Endothelial cell of umbilical vein (primary cell): Measurements from ENCODE around the gene OSBPL6. TPM values are rescaled to one million over a fixed set of nuclear protein-coding genes. Genes with fewer than 3 reads are reported as not detected.

Experiments
- BruUV-seq: library from RNA; stranded (reverse); fragments of 400-500 nt; replicated peaks from 2 replicates; lab custom pipeline; 2021; lab: Mats Ljungman, UMichigan
- CTCF ChIA-PET: fragments of 300-600, 350-600 bp; sonication (Branson Sonifier 250); formaldehyde crosslinking; loops from one replicate; lab custom pipeline; 2021; ENCODE audit warnings: antibody characterized with exemption, inconsistent platforms; lab: Charles Lee
- POLR2A ChIA-PET: fragments of 300-600, 350-600 bp; sonication (Branson Sonifier 250); formaldehyde crosslinking; loops from one replicate; lab custom pipeline; 2021; ENCODE audit warnings: antibody characterized with exemption, inconsistent platforms; lab: Charles Lee
- DNase-seq: peaks from one replicate; pipeline ENCODE4 v3.0.0-alpha.2; 2011; ENCODE audit warnings: low read depth, low spot score
- FAIRE-seq: peaks from 2 replicates; lab custom pipeline; 2011; peaks lifted over from hg19 to GRCh38; lab: Jason Lieb, UNC
- H2AFZ ChIP-seq: 2 replicates; pipeline ENCODE4 v1.6.0; 2012; ENCODE audit warnings: low read depth, low read length, control low read depth, inconsistent platforms
- H3K27ac ChIP-seq: 2 replicates; pipeline ENCODE4 v1.5.1; 2011; ENCODE audit warnings: low read depth, mild to moderate bottlenecking, control low read depth, low read length, moderate library complexity; ENCODE audit not compliant: insufficient read depth
- H3K27me3 ChIP-seq, 2 experiments: 2 replicates each; pipeline versions ENCODE4 v1.6.0 to v1.6.1; 2011; ENCODE audit warnings: low read length in 2 of 2, mixed read lengths in 1 of 2; ENCODE audit not compliant: control insufficient read depth in 2 of 2, insufficient read depth in 2 of 2
- H3K36me3 ChIP-seq, 2 experiments: 2 replicates in 1 of 2; 3 replicates in 1 of 2; pipeline ENCODE4 v1.5.1; 2011; ENCODE audit warnings: low read length in 2 of 2, mild to moderate bottlenecking in 1 of 2, moderate library complexity in 1 of 2; ENCODE audit not compliant: control insufficient read depth in 2 of 2, insufficient read depth in 2 of 2; ENCODE audit errors: extremely low read depth in 1 of 2
- H3K4me1 ChIP-seq: 3 replicates; pipeline ENCODE4 v1.5.1; 2011; ENCODE audit warnings: mild to moderate bottlenecking, low read length; ENCODE audit not compliant: control insufficient read depth, insufficient read depth; ENCODE audit errors: extremely low read depth
- H3K4me2 ChIP-seq: 2 replicates; pipeline ENCODE4 v1.6.1; 2011; ENCODE audit warnings: low read length, control low read depth, mixed read lengths; ENCODE audit not compliant: insufficient read depth
- H3K4me3 ChIP-seq, 3 experiments: fragments of 200-600 bp in 1 of 3; sonication (generic), shearing (Covaris generic) in 1 of 3; replicated peaks in 1 of 3; 2 replicates each; pipeline ENCODE4 v1.5.1; 2011 to 2016; ENCODE audit warnings: control low read depth in 3 of 3, low read length in 3 of 3, mild to moderate bottlenecking in 2 of 3, inconsistent platforms in 1 of 3, low read depth in 1 of 3, moderate library complexity in 1 of 3; ENCODE audit not compliant: insufficient read depth in 1 of 3
- H3K79me2 ChIP-seq: 2 replicates; pipeline ENCODE4 v1.6.0; 2012; ENCODE audit warnings: low read length, inconsistent platforms; ENCODE audit not compliant: control insufficient read depth, insufficient read depth
- H3K9ac ChIP-seq: replicated peaks from 2 replicates; pipeline ENCODE3; 2011; ENCODE audit warnings: low read length, control low read depth; ENCODE audit not compliant: insufficient read depth; ENCODE audit errors: extremely low read depth
- H3K9me1 ChIP-seq: replicated peaks from 3 replicates; pipeline ENCODE4 v1.6.0; 2011; ENCODE audit warnings: mild to moderate bottlenecking, low read length; ENCODE audit not compliant: control insufficient read depth, insufficient read depth; ENCODE audit errors: extremely low read depth
- H3K9me3 ChIP-seq: replicated peaks from 2 replicates; pipeline ENCODE4 v1.5.1; 2012; ENCODE audit warnings: low read length, inconsistent platforms; ENCODE audit not compliant: control insufficient read depth, insufficient read depth
- H4K20me1 ChIP-seq: replicated peaks from 2 replicates; pipeline ENCODE3; 2011; ENCODE audit warnings: mild to moderate bottlenecking, low read length; ENCODE audit not compliant: control insufficient read depth, insufficient read depth; ENCODE audit errors: extremely low read depth
- CTCF ChIP-seq, 2 donors: IDR thresholded peaks; 1 replicate in 1 of 2; 2 replicates in 1 of 2; pipeline ENCODE4 v1.5.1; 2011; ENCODE audit warnings: low read length in 2 of 2, mild to moderate bottlenecking in 2 of 2, moderate library complexity in 2 of 2, control low read depth in 1 of 2, inconsistent platforms in 1 of 2, low read depth in 1 of 2; ENCODE audit not compliant: insufficient read depth in 1 of 2; ENCODE audit errors: extremely low read depth in 1 of 2
- EZH2 ChIP-seq: IDR thresholded peaks from 2 replicates; pipeline ENCODE4 v1.6.1; 2012; ENCODE audit warnings: borderline replicate concordance, low read depth, mild to moderate bottlenecking, moderate library complexity, low read length, inconsistent platforms; ENCODE audit not compliant: severe bottlenecking
- FOS ChIP-seq: IDR thresholded peaks from 2 replicates; pipeline ENCODE4 v1.6.1; 2011; ENCODE audit warnings: mild to moderate bottlenecking, low read length, moderate library complexity, borderline replicate concordance; ENCODE audit not compliant: insufficient read depth
- GATA2 ChIP-seq: IDR thresholded peaks from 2 replicates; pipeline ENCODE4 v1.7.0; 2011; ENCODE audit warnings: low read depth, mild to moderate bottlenecking, moderate library complexity, mixed read lengths, low read length; ENCODE audit not compliant: insufficient read length, insufficient read depth
- JUN ChIP-seq: IDR thresholded peaks from 2 replicates; pipeline ENCODE4 v1.6.1; 2011; ENCODE audit warnings: borderline replicate concordance, low read depth; ENCODE audit not compliant: insufficient read length, insufficient read depth
- MAX ChIP-seq: IDR thresholded peaks from 2 replicates; pipeline ENCODE4 v1.6.1; 2011; ENCODE audit not compliant: insufficient read depth, insufficient read length
- MYC ChIP-seq: IDR thresholded peaks from one replicate; pipeline ENCODE4 v1.6.1; 2011; ENCODE audit warnings: mild to moderate bottlenecking, low read depth, low read length
- POLR2A ChIP-seq: IDR thresholded peaks from 2 replicates; pipeline ENCODE4 v1.6.1; 2012; ENCODE audit warnings: low read depth, mild to moderate bottlenecking, control low read depth, low read length
- POLR2AphosphoS5 ChIP-seq: IDR thresholded peaks from 2 replicates; pipeline ENCODE4 v1.6.1; 2012; ENCODE audit warnings: low read depth, mild to moderate bottlenecking, control low read depth, low read length, moderate library complexity; ENCODE audit not compliant: insufficient read depth
- dilution Hi-C: fragments of 300-500 bp; cut with MboI; formaldehyde crosslinking; loops from one replicate; pipeline ENCODE4 v1.15.0; 2019; ENCODE audit warnings: low sequenced_read_pairs; ENCODE audit not compliant: extremely low pct_ligation_motif_present
- intact Hi-C: fragments of 100-400 bp; cut with micrococcal nuclease; formaldehyde crosslinking; loops from one replicate; pipeline ENCODE4 v1.10.0; 2022
- polyA plus RNA-seq, 4 experiments: library from polyadenylated mRNA; depleted of rRNA in 3 of 4; stranded (reverse) in 3 of 4; unstranded in 1 of 4; fragments of >200 nt; gene quantifications; 2 replicates each; pipeline versions ENCODE4 v1.2.1 to v1.2.3, GENCODE V29; 2011 to 2012; ENCODE audit warnings: missing spikeins in 1 of 4
- total RNA-seq: library from RNA; stranded (reverse); gene quantifications from 2 replicates; pipeline ENCODE4 v1.2.3, GENCODE V29; 2021

The OSBPL6 gene
- total and polyA plus RNA-seq, 2 donors (not counting 3 experiments of a cell fraction or from before 2014, with no cell fraction given), result 1.5 to 2.3 TPM

- no peak for DNase-seq
- Histone ChIP-seq H3K4me3 (no peak overlapping the region), H3K27me3 (no peaks in the 10 kb centered on the region), H3K36me3 (no peaks in the 10 kb centered on the region), H3K9me1 (no peaks in the 10 kb centered on the region), H3K79me2 (no peaks in the 10 kb centered on the region), H3K27ac (no peak overlapping the region), H3K4me2 (no peak overlapping the region), H3K9me3 (no peaks in the 10 kb centered on the region), H4K20me1 (no peaks in the 10 kb centered on the region), H3K4me1 (peaks cover 6% of the 10 kb centered on the region), H3K9ac (no peak overlapping the region), H2AFZ (no peak overlapping the region)
- intact Hi-C loops, result no loop called here
- no peak for FAIRE-seq
- POLR2A ChIA-PET, result no interaction called here
- dilution Hi-C loops, result no loop called here
- TF ChIP-seq FOS, result no peak
- TF ChIP-seq POLR2A, result no peak
- TF ChIP-seq JUN, result no peak
- no peak for TF ChIP-seq MYC
- no peak for TF ChIP-seq CTCF (IDR thresholded peaks at IDR 0.05; ENCODE audit: extremely low read depth in 1 of 2, insufficient read depth in 1 of 2, low read depth in 1 of 2, low read length in 2 of 2)
- TF ChIP-seq MAX, result no peak
- no peak for TF ChIP-seq EZH2
- TF ChIP-seq GATA2, result no peak
- no peak for TF ChIP-seq POLR2AphosphoS5
- BruUV-seq, result no TSS peak
- CTCF ChIA-PET, result no interaction called here
Measured at GRCh38 chr2:178244777-178245176, 50.5 kb downstream of the OSBPL6 start.
